Tibial artery (tissue), 4 donors: ENCODE data around the gene YOD1.
"Not testable (repeated sequence)": the region's sequence is repeated elsewhere in the genome, so short reads cannot be mapped to it uniquely, and the experiment has no call there.

Experiments used
- DNase-seq, 2 donors: peaks; one replicate each; pipeline ENCODE4 v3.0.0-alpha.2; 2019
- H3K27ac ChIP-seq, 2 donors: fragments of 200-600 bp; sonication (generic) in 1 of 2; 1 replicate in 1 of 2; 2 replicates in 1 of 2; pipeline ENCODE4 v1.5.1; 2018 to 2019; ENCODE audit warnings: mild to moderate bottlenecking in 1 of 2
- H3K27me3 ChIP-seq, 2 donors: fragments of 200-600 bp; sonication (generic) in 1 of 2; one replicate each; pipeline versions ENCODE4 v1.5.1 to v1.6.0; 2016 to 2019
- H3K36me3 ChIP-seq, 3 donors: fragments of 200-600 bp; sonication (generic) in 2 of 3; one replicate each; pipeline ENCODE4 v1.5.1; 2016 to 2019; ENCODE audit warnings: mild to moderate bottlenecking in 2 of 3
- H3K4me1 ChIP-seq, 4 donors: fragments of 200-600 bp; sonication (generic) in 2 of 4; 1 replicate in 3 of 4; 2 replicates in 1 of 4; pipeline ENCODE4 v1.5.1; 2016 to 2019
- H3K4me3 ChIP-seq, 2 donors: fragments of 200-600 bp; sonication (generic) in 1 of 2; 1 replicate in 1 of 2; 2 replicates in 1 of 2; pipeline ENCODE4 v1.5.1; 2018 to 2019; ENCODE audit warnings: mild to moderate bottlenecking in 2 of 2
- H3K9me3 ChIP-seq, 3 donors: fragments of 200-600 bp; sonication (generic) in 1 of 3; one replicate each; pipeline ENCODE4 v1.5.1; 2016 to 2019
- CTCF ChIP-seq, 2 experiments: fragments of 200-600 bp in 1 of 2; fragments of 450-650 bp in 1 of 2; IDR thresholded peaks; one replicate each; pipeline ENCODE4 v1.5.1; 2017 to 2019; ENCODE audit warnings: antibody characterized with exemption in 2 of 2, mild to moderate bottlenecking in 1 of 2, moderate library complexity in 1 of 2
- intact Hi-C: fragments of 100-400 bp; cut with DNase I; formaldehyde crosslinking; loops from one replicate; pipeline ENCODE4 v1.15.0; 2023; ENCODE audit warnings: low total_unique reads

The YOD1 gene

GRCh38 chr1:207047505-207047904 lies 3.5 kb downstream of the YOD1 start:
- TF ChIP-seq CTCF (IDR thresholded peaks at IDR 0.05) = no peak
- no peak overlapping the region for H3K27ac ChIP-seq
- H3K4me3 ChIP-seq = no peak overlapping the region
- no peaks in the 10 kb centered on the region for H3K27me3 ChIP-seq
- H3K36me3 ChIP-seq = peaks cover 14 to 23% (median 15%) of the 10 kb centered on the region in 3 donors
- intact Hi-C loops = loop anchor here (5.0 kb wide), 1 partner anchor 35 kb away; no protein-coding TSS in a partner anchor
- peaks cover 0 to 66% (median 25%) of the 10 kb centered on the region in 4 donors for H3K4me1 ChIP-seq
- no peak for DNase-seq
- no peaks in the 10 kb centered on the region for H3K9me3 ChIP-seq

- no peaks in the 10 kb centered on the region for H3K9me3 ChIP-seq
- TF ChIP-seq CTCF (IDR thresholded peaks at IDR 0.05) = no peak
- peaks cover 14 to 23% (median 15%) of the 10 kb centered on the region in 3 donors for H3K36me3 ChIP-seq
- H3K27me3 ChIP-seq = no peaks in the 10 kb centered on the region
- H3K4me1 ChIP-seq = peaks cover 0 to 53% (median 15%) of the 10 kb centered on the region in 4 donors
- DNase-seq = no peak
- intact Hi-C loops = loop anchor here (5.0 kb wide), 1 partner anchor 37 kb away; no protein-coding TSS in a partner anchor
- no peak overlapping the region for H3K4me3 ChIP-seq
- no peak overlapping the region for H3K27ac ChIP-seq
Observed at GRCh38 chr1:207045453-207045852, 5.6 kb downstream of the YOD1 start.

GRCh38 chr1:207041397-207041796 lies 9.6 kb downstream of the YOD1 start:
- DNase-seq, H3K27ac ChIP-seq, H3K4me3 ChIP-seq, H3K27me3 ChIP-seq, intact Hi-C loops, H3K36me3 ChIP-seq, H3K9me3 ChIP-seq: not testable (repeated sequence)
- peaks cover 0 to 21% (median 2%) of the 10 kb centered on the region in 4 donors for H3K4me1 ChIP-seq

- DNase-seq = no peak
- intact Hi-C loops = no loop called here
- Histone ChIP-seq H3K27me3 (no peaks in the 10 kb centered on the region), H3K4me3 (no peak overlapping the region), H3K9me3 (no peaks in the 10 kb centered on the region), H3K27ac (no peak overlapping the region), H3K36me3 (no peaks in the 10 kb centered on the region), H3K4me1 (peaks cover 0 to 8% (median 0%) of the 10 kb centered on the region in 4 donors)
- no peak for TF ChIP-seq CTCF (IDR thresholded peaks at IDR 0.05)
Observed at GRCh38 chr1:207040181-207040533, 10.9 kb downstream of the YOD1 start.

- Histone ChIP-seq H3K4me3 (no peak overlapping the region), H3K36me3 (no peaks in the 10 kb centered on the region), H3K27ac (no peak overlapping the region), H3K9me3 (no peaks in the 10 kb centered on the region), H3K27me3 (no peaks in the 10 kb centered on the region), H3K4me1 (peaks cover 0 to 2% (median 0%) of the 10 kb centered on the region in 4 donors)
- no peak for TF ChIP-seq CTCF (IDR thresholded peaks at IDR 0.05)
- no peak for DNase-seq
- intact Hi-C loops = no loop called here
Observed at GRCh38 chr1:207039380-207040180, 11.4 kb downstream of the YOD1 start.

- H3K36me3 ChIP-seq = no peaks in the 10 kb centered on the region
- no peak overlapping the region for H3K27ac ChIP-seq
- no peak for DNase-seq
- intact Hi-C loops = no loop called here
- H3K4me3 ChIP-seq = no peak overlapping the region
- no peak for TF ChIP-seq CTCF (IDR thresholded peaks at IDR 0.05)
- no peaks in the 10 kb centered on the region for H3K4me1 ChIP-seq
- no peaks in the 10 kb centered on the region for H3K27me3 ChIP-seq
- no peaks in the 10 kb centered on the region for H3K9me3 ChIP-seq
Observed at GRCh38 chr1:207036865-207037264, 14.1 kb downstream of the YOD1 start.
